ENCODE measurements around the gene CLIP2. TPM values are rescaled to one million over a fixed set of nuclear protein-coding genes. Genes with fewer than 3 reads are reported as not detected.

Gene CLIP2
- polyA plus RNA-seq, 3 donors: 1.1 to 5.2 (median 1.3) TPM

- Mint-ChIP-seq H3K4me1 (peaks cover 3% of the 10 kb centered on the region), H3K36me3 (peaks cover 40 to 57% of the 10 kb centered on the region in 2 donors), H3K27ac (peak overlapping the region in 1 of 7 donors; percentile 37), H3K27me3 (ENCODE audit: low read depth in 3 of 3) (peaks cover 0 to 3% (median 0%) of the 10 kb centered on the region in 3 donors), H3K9me3 (peaks cover 0 to 16% (median 13%) of the 10 kb centered on the region in 7 donors), H3K4me3 (no peak overlapping the region)
- Histone ChIP-seq H3K9me3 (replicated peaks in 1 of 2; ENCODE audit: control insufficient read depth in 1 of 2, insufficient read depth in 1 of 2, low read length in 2 of 2) (peaks cover 0 to 9% of the 10 kb centered on the region in 2 donors), H3K36me3 (replicated peaks in 1 of 2; ENCODE audit: control insufficient read depth in 1 of 2, insufficient read depth in 2 of 2, low read length in 2 of 2) (peaks cover 21 to 50% of the 10 kb centered on the region in 2 donors), H3K79me2 (ENCODE audit: insufficient read depth, low read length) (no peaks in the 10 kb centered on the region), H3K27ac (ENCODE audit: low read depth in 1 of 2, low read length in 2 of 2) (no peak overlapping the region), H4K20me1 (ENCODE audit: insufficient read depth, low read length) (no peaks in the 10 kb centered on the region), H3K9ac (ENCODE audit: insufficient read depth, low read length, poor library complexity, severe bottlenecking) (no peak overlapping the region), H3K27me3 (ENCODE audit: control insufficient read depth in 2 of 2, insufficient read depth in 2 of 2, low read length in 2 of 2) (no peaks in the 10 kb centered on the region), H3K4me1 (ENCODE audit: control insufficient read depth in 1 of 2, insufficient read depth in 2 of 2, low read length in 2 of 2) (no peaks in the 10 kb centered on the region), H3K4me2 (replicated peaks; ENCODE audit: extremely low read depth, low read length, poor library complexity, severe bottlenecking) (no peak overlapping the region), H2AFZ (ENCODE audit: insufficient read depth, low read depth, low read length, poor library complexity, severe bottlenecking) (no peak overlapping the region), H3K4me3 (replicated peaks in 1 of 3; ENCODE audit: low read depth in 2 of 3, low read length in 3 of 3) (no peak overlapping the region)
- TF ChIP-seq CTCF (IDR thresholded peaks at IDR 0.05): no peak
- intact Hi-C loops (cut with micrococcal nuclease): no loop called here
- no peak for DNase-seq
- 98% methylated on average over 9 of the region's 10 CpGs for WGBS (ENCODE audit: insufficient coverage)
Observed at GRCh38 chr7:74356589-74357315, 67.5 kb downstream of the CLIP2 start.

GRCh38 chr7:74360008-74360407 lies 70.8 kb downstream of the CLIP2 start:
- H3K4me1 Mint-ChIP-seq: peaks cover under 1% of the 10 kb centered on the region
- no peak overlapping the region for H3K4me2 ChIP-seq (replicated peaks; ENCODE audit: extremely low read depth, low read length, poor library complexity, severe bottlenecking)
- no peak overlapping the region for H3K27ac ChIP-seq (ENCODE audit: low read depth in 1 of 2, low read length in 2 of 2)
- H3K9ac ChIP-seq (ENCODE audit: insufficient read depth, low read length, poor library complexity, severe bottlenecking): no peak overlapping the region
- no peaks in the 10 kb centered on the region for H3K79me2 ChIP-seq (ENCODE audit: insufficient read depth, low read length)
- H3K27me3 ChIP-seq (ENCODE audit: control insufficient read depth in 2 of 2, insufficient read depth in 2 of 2, low read length in 2 of 2): no peaks in the 10 kb centered on the region
- no peaks in the 10 kb centered on the region for H4K20me1 ChIP-seq (ENCODE audit: insufficient read depth, low read length)
- H3K4me1 ChIP-seq (ENCODE audit: control insufficient read depth in 1 of 2, insufficient read depth in 2 of 2, low read length in 2 of 2): no peaks in the 10 kb centered on the region
- no peak overlapping the region for H2AFZ ChIP-seq (ENCODE audit: insufficient read depth, low read depth, low read length, poor library complexity, severe bottlenecking)
- peaks cover 0 to 9% of the 10 kb centered on the region in 2 donors for H3K9me3 ChIP-seq (replicated peaks in 1 of 2; ENCODE audit: control insufficient read depth in 1 of 2, insufficient read depth in 1 of 2, low read length in 2 of 2)
- no peak for TF ChIP-seq CTCF (IDR thresholded peaks at IDR 0.05)
- no peak for DNase-seq
- no peak overlapping the region for H3K4me3 ChIP-seq (replicated peaks in 1 of 3; ENCODE audit: low read depth in 2 of 3, low read length in 3 of 3)
- H3K4me3 Mint-ChIP-seq: no peak overlapping the region
- H3K27me3 Mint-ChIP-seq (ENCODE audit: low read depth in 3 of 3): peaks cover 0 to 3% (median 0%) of the 10 kb centered on the region in 3 donors
- peaks cover 41 to 70% of the 10 kb centered on the region in 2 donors for H3K36me3 Mint-ChIP-seq
- H3K36me3 ChIP-seq (replicated peaks in 1 of 2; ENCODE audit: control insufficient read depth in 1 of 2, insufficient read depth in 2 of 2, low read length in 2 of 2): peaks cover 25 to 58% of the 10 kb centered on the region in 2 donors
- H3K27ac Mint-ChIP-seq: peak overlapping the region in 1 of 7 donors; percentile 38
- H3K9me3 Mint-ChIP-seq: peaks cover 0 to 18% (median 10%) of the 10 kb centered on the region in 7 donors
- WGBS (ENCODE audit: insufficient coverage): 99% methylated on average over 9 of the region's 11 CpGs
- intact Hi-C loops (cut with micrococcal nuclease): no loop called here

All from CD14-positive monocyte (primary cell).